ENCODE results near the gene SORCS2.

SORCS2 gene

DNA sequence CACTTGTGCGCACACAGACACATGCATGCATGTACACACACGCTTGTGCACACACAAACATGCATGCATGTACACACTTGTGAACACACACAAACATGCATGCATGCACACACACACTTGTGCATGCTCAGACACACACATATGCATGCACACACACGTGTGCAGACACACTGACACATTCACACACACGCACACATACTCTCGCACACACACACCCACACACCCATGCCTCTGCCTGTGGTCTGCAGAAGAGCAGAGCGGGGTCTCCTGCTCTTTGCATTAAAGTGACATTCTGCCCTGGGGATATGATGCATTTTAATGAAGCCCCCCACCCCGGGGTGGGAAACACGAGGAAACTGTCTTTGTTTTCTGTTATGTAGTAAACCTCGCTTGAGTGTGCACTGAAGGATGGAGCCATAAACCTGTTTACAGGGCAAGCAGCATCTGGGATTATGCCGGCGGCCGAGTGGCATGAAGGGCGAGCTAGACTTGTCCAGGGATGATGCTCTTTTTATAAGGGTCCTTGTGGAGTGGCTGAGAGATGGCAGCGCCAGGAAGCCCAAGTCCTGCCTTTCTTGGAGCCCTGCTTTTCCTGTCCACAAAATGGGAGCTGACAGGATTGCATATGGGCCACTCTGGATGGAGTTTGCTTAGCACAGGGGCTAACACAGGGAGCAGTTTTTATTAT lies 224.6 kb downstream of the SORCS2 start:
- Histone ChIP-seq H3K9me3 (ENCODE audit: insufficient read depth, low read depth, low read length) (no peaks in the 10 kb centered on the region), H3K4me3 (ENCODE audit: low read length) (no peak overlapping the region), H3K4me1 (ENCODE audit: insufficient read depth, low read length) (peaks cover 11% of the 10 kb centered on the region; the same call in 1 of the 2 replicates), H3K36me3 (ENCODE audit: insufficient read depth, low read depth, low read length) (no peaks in the 10 kb centered on the region), H3K27ac (ENCODE audit: low read length) (no peak overlapping the region), H3K27me3 (ENCODE audit: insufficient read depth, low read length) (peaks cover 68% of the 10 kb centered on the region), H3K9ac (ENCODE audit: low read depth, low read length) (no peak overlapping the region)

DNA sequence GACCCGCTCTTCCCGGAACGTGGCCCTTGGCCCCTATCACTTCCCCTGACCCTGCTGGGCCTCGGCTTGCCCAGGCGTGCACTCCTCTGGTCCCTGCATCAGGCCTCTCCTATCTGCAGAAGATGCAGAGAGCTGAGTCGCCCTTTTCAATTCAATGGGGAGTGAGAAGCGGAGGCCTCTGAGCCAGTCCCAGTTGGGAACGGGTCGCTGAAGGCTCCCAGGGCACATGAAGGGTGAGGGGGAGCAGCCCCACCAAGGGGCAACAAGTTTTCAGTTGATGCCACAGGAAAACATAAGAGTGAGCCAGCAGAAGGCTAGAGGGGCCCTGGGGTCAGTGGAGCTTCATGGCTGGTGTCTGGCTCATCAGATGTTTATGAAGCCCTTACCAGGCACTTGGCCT lies 225.3 kb downstream of the SORCS2 start:
- Histone ChIP-seq H3K9ac (ENCODE audit: low read depth, low read length) (no peak overlapping the region), H3K27me3 (ENCODE audit: insufficient read depth, low read length) (peaks cover 60% of the 10 kb centered on the region), H3K27ac (ENCODE audit: low read length) (no peak overlapping the region), H3K4me3 (ENCODE audit: low read length) (no peak overlapping the region), H3K9me3 (ENCODE audit: insufficient read depth, low read depth, low read length) (no peaks in the 10 kb centered on the region), H3K4me1 (ENCODE audit: insufficient read depth, low read length) (peaks cover 11% of the 10 kb centered on the region; the same call in 1 of the 2 replicates), H3K36me3 (ENCODE audit: insufficient read depth, low read depth, low read length) (no peaks in the 10 kb centered on the region)

DNA sequence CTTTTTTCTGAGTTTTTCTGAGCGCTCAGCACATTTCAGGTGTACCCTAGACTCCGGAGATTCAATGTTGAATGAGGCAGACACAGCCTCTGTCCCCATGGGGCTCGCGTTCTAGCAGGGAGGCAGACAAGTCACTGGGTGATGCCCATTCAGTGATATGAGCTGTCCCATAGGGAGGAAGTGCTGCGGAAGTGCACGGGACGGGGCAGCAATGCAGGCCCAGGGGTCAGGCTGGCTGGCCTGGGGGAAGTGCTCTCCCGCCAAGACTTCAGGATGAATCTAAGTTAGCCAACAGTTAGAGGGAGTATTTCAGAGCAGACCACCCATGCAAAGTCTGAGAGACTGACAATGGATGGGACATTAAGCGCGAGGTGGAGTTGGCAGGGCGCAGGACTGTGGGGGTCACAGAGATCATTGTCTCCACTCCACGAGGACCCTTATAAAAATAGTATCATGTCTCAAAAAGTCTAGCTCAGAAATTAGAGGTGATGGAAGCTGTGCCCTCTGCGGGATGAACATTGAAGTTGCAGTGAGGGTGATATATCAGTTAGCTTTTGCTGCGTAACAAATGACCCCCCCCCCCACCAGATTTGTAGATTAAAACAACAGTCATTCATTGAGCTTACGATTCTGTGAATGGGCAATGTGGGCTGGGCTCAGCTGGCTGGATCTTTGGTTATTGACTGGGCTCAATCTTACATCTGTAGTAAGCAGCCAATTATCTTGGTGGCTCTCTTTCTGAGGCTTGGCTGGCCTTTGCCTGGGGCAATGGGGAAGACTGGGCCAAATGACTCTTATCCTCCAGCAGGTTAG lies 226.0 kb downstream of the SORCS2 start:
- Histone ChIP-seq H3K4me1 (ENCODE audit: insufficient read depth, low read length) (peaks cover 11% of the 10 kb centered on the region; the same call in 1 of the 2 replicates), H3K4me3 (ENCODE audit: low read length) (no peak overlapping the region), H3K27ac (ENCODE audit: low read length) (no peak overlapping the region), H3K9me3 (ENCODE audit: insufficient read depth, low read depth, low read length) (no peaks in the 10 kb centered on the region), H3K27me3 (ENCODE audit: insufficient read depth, low read length) (peaks cover 53% of the 10 kb centered on the region), H3K36me3 (ENCODE audit: insufficient read depth, low read depth, low read length) (no peaks in the 10 kb centered on the region), H3K9ac (ENCODE audit: low read depth, low read length) (no peak overlapping the region)

DNA sequence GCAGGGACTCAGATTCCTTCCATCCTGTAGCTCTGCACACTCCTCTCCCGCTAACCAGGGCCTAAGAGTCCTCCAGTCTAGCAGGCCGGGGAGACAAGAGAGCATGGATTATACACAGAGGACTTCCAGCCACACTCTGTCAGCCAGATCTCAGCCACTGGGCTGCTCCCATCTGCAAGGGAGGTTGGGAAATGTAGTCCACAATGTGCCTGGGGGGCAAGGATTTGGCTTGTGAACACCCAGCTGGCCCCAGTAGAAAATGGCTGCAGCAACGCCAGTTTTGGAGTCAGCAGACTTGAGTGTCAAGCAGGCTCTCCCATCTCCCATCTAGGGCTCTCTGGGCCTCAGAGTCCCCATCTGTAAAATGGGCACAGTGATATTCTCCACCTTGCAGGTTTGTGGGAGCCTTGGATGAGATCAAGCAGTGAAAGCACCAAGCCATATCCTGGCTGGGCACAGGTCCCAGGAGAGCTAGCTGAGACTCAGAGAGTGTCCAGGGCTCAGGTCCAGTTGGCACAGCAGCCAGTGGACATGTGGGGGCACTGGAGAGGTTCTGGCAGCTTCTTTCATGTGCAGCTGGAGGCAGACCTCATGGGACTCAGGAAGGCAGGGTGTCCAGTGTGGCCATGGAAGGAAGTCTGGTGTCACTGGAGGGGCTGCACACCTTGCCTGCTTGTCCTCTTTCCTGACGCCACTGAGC lies 227.8 kb downstream of the SORCS2 start:
- H3K27ac ChIP-seq (ENCODE audit: low read length), result no peak overlapping the region
- peaks cover 36% of the 10 kb centered on the region for H3K27me3 ChIP-seq (ENCODE audit: insufficient read depth, low read length)
- no peak overlapping the region for H3K9ac ChIP-seq (ENCODE audit: low read depth, low read length)
- peaks cover 3% of the 10 kb centered on the region; the same call in 1 of the 2 replicates for H3K4me1 ChIP-seq (ENCODE audit: insufficient read depth, low read length)
- no peak overlapping the region for H3K4me3 ChIP-seq (ENCODE audit: low read length)
- H3K9me3 ChIP-seq (ENCODE audit: insufficient read depth, low read depth, low read length), result no peaks in the 10 kb centered on the region
- no peaks in the 10 kb centered on the region for H3K36me3 ChIP-seq (ENCODE audit: insufficient read depth, low read depth, low read length)

DNA sequence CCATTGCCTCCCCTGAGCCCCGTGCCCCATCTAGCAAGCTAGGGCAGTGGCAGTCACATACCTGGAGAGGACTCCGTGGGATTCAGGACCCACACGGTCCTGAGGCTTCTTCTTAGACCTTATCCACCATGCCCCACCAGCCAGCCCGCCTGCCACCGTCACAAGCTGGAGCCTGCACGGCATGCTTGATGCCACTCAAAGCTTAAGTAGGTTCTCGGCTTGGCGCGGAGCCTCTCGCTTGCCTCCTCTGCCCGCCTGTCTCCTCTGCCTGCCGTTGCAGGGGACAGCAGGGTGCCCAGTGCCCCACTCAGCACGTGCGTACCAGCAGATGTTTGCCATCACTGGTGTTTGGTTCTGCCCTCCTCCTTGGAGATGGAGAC lies 228.3 kb downstream of the SORCS2 start:
- H3K27ac ChIP-seq (ENCODE audit: low read length), result no peak overlapping the region
- H3K9me3 ChIP-seq (ENCODE audit: insufficient read depth, low read depth, low read length), result no peaks in the 10 kb centered on the region
- peaks cover 31% of the 10 kb centered on the region for H3K27me3 ChIP-seq (ENCODE audit: insufficient read depth, low read length)
- H3K4me3 ChIP-seq (ENCODE audit: low read length), result no peak overlapping the region
- no peaks in the 10 kb centered on the region for H3K36me3 ChIP-seq (ENCODE audit: insufficient read depth, low read depth, low read length)
- H3K4me1 ChIP-seq (ENCODE audit: insufficient read depth, low read length), result no peaks in the 10 kb centered on the region
- H3K9ac ChIP-seq (ENCODE audit: low read depth, low read length), result no peak overlapping the region

DNA sequence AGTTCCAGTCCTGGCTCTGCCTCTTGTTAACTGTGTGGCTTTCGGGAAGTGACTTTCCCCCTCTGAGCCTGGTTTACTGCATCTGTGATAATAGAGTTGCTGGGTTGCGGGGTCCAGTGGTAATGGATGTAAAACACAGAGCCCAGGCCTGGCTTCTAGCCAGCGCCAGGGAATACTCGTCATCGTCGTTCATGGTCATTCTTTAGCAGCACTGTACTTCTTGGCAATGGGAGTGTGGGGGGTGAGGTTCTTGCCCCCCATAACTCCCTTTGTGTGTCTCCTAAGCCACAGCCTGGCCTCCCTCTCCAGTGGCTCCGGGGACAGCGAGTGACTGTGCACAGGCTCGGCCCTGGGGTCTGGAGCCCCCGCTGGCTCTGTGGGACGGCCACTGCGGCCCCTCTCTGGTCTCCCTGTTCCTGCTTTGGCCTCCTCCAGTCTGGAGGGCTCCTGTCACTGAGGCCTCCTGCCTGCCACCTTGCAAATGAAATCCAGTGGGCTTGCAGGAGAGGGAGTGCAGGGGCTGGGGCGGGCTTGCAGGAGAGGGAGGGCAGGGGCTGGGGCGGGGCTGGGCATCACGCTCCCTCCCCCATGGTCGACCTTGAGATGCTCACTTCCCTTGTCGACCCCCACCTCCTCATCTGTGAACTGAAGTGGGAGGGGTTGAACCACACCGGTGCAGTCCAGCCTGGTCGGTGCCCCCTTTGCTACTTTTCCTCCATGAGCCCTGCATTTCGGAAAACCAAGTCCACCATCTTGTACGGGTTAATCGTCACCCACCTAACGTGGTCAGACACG lies 229.2 kb downstream of the SORCS2 start:
- no peaks in the 10 kb centered on the region for H3K36me3 ChIP-seq (ENCODE audit: insufficient read depth, low read depth, low read length)
- peaks cover 22% of the 10 kb centered on the region for H3K27me3 ChIP-seq (ENCODE audit: insufficient read depth, low read length)
- no peak overlapping the region for H3K4me3 ChIP-seq (ENCODE audit: low read length)
- no peak overlapping the region for H3K27ac ChIP-seq (ENCODE audit: low read length)
- H3K4me1 ChIP-seq (ENCODE audit: insufficient read depth, low read length), result no peaks in the 10 kb centered on the region
- no peak overlapping the region for H3K9ac ChIP-seq (ENCODE audit: low read depth, low read length)
- H3K9me3 ChIP-seq (ENCODE audit: insufficient read depth, low read depth, low read length), result no peaks in the 10 kb centered on the region

DNA sequence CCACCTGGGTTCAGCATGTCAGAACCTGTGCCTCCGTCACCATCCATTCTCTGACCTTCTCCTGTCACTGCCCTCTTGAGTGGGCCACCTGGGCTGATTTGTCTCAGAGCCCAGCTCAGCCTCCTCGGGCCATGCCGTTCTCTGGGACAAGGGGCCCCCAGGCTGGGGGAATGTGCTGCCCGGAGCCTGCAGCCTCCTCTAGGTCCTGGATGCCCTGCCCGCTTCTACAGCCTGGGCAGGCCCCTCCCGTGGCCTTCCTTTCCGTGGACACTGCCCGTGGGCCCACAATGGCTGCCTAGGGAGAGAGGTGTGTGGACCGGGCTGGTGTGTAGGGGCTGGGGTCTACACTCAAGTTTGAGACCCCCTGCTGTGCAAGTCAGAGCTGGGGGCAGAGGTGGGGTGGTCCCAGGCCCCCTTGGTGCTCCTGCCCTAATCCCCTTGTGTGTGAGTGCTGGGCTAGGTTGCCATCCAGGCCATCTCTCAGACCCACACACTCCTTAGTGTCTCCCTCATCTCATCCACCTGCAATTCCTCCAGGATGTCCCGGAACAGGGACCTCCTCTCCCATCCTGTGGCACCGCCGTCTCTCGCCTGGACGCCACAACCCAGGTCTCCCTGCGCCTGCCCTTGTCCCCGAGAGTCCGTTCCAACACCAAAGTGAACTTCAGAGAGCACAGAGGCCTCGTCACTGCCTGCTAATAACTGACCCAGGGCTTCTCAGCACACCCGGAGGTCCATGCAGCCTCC lies 230.0 kb downstream of the SORCS2 start:
- H3K9me3 ChIP-seq (ENCODE audit: insufficient read depth, low read depth, low read length), result no peaks in the 10 kb centered on the region
- no peak overlapping the region for H3K9ac ChIP-seq (ENCODE audit: low read depth, low read length)
- H3K36me3 ChIP-seq (ENCODE audit: insufficient read depth, low read depth, low read length), result no peaks in the 10 kb centered on the region
- H3K4me3 ChIP-seq (ENCODE audit: low read length), result no peak overlapping the region
- peaks cover 14% of the 10 kb centered on the region for H3K27me3 ChIP-seq (ENCODE audit: insufficient read depth, low read length)
- no peak overlapping the region for H3K27ac ChIP-seq (ENCODE audit: low read length)
- peaks cover 3% of the 10 kb centered on the region; the same call in 1 of the 2 replicates for H3K4me1 ChIP-seq (ENCODE audit: insufficient read depth, low read length)

DNA sequence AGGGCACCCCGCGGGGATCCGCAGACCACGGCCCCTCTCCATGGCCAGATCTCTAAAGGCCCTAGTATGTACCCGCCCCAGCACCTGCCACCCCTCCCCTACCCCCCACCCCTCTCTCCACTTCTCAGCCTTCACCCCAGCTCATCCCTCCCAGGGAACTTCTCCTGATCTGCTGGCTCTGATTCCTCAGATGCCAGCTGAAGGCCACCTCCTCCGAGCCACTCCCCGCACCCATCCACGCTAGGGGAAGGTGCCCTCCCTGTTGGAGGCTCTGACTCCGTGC lies 230.5 kb downstream of the SORCS2 start:
- H3K9me3 ChIP-seq (ENCODE audit: insufficient read depth, low read depth, low read length), result no peaks in the 10 kb centered on the region
- H3K9ac ChIP-seq (ENCODE audit: low read depth, low read length), result no peak overlapping the region
- peaks cover 6% of the 10 kb centered on the region; the same call in 1 of the 2 replicates for H3K4me1 ChIP-seq (ENCODE audit: insufficient read depth, low read length)
- peaks cover 9% of the 10 kb centered on the region for H3K27me3 ChIP-seq (ENCODE audit: insufficient read depth, low read length)
- H3K36me3 ChIP-seq (ENCODE audit: insufficient read depth, low read depth, low read length), result no peaks in the 10 kb centered on the region
- no peak overlapping the region for H3K27ac ChIP-seq (ENCODE audit: low read length)
- no peak overlapping the region for H3K4me3 ChIP-seq (ENCODE audit: low read length)

DNA sequence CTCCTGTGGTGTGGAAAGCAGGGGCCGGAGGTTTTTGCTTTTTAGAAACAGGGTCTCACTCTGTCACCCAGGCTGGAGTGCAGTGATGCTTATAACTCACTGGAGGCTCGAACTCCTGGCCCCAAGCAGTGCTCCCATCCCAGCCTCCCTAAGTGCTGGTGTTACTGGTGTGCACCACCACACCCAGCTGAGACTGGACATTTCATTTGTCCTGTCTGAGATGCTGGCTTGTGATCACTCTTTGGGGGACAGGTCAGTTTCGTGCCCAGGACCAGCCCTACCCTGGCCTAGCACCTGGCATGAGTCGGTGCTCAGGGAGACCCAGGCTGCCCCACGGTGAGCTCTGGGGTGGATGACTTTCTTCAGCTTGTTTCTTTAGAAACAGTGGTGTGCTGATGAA lies 231.1 kb downstream of the SORCS2 start:
- no peak overlapping the region for H3K9ac ChIP-seq (ENCODE audit: low read depth, low read length)
- peaks cover 10% of the 10 kb centered on the region; the same call in 1 of the 2 replicates for H3K4me1 ChIP-seq (ENCODE audit: insufficient read depth, low read length)
- H3K9me3 ChIP-seq (ENCODE audit: insufficient read depth, low read depth, low read length), result no peaks in the 10 kb centered on the region
- H3K4me3 ChIP-seq (ENCODE audit: low read length), result no peak overlapping the region
- peaks cover 3% of the 10 kb centered on the region; the same call in 1 of the 2 replicates for H3K27me3 ChIP-seq (ENCODE audit: insufficient read depth, low read length)
- H3K36me3 ChIP-seq (ENCODE audit: insufficient read depth, low read depth, low read length), result no peaks in the 10 kb centered on the region
- H3K27ac ChIP-seq (ENCODE audit: low read length), result no peak overlapping the region

DNA sequence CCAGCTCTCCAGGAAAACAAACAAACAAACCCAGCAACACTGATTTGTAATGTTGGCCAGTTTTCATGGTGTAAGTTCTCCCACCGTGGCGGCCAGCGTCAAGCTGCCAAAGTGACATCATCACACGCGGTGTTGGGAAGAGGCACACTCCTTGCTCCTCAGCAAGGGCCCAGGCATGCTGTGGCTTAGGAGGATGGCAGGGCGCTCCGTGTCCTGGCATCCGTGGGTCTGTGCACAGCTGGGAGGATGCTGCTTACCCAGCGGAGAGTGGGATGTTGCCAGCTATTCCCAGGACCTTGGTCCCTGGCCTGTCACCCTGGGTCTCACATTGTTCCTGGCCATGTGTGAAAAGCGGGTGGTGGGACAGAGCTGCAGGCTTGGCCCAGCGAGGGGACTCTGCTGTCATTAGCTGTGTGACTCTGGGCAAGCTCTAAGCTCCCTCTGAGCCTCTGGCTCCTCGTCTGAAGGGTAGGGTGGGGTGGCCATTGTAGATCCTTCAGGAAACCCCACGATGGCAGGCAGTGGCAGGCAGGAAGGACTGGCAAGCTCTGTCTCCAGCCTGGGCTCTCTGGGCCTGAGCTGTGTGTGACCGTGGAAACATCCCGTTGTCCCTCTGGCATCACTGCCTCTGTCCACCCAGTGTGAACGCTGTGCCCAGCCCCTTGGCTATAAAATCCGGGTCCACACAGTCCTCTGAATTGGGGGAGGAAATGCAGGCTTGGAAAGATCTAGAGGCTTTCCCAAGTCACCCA lies 231.6 kb downstream of the SORCS2 start:
- no peaks in the 10 kb centered on the region for H3K9me3 ChIP-seq (ENCODE audit: insufficient read depth, low read depth, low read length)
- no peak overlapping the region for H3K4me3 ChIP-seq (ENCODE audit: low read length)
- H3K27ac ChIP-seq (ENCODE audit: low read length), result no peak overlapping the region
- no peaks in the 10 kb centered on the region for H3K27me3 ChIP-seq (ENCODE audit: insufficient read depth, low read length)
- peaks cover 12% of the 10 kb centered on the region; the same call in 1 of the 2 replicates for H3K4me1 ChIP-seq (ENCODE audit: insufficient read depth, low read length)
- no peak overlapping the region for H3K9ac ChIP-seq (ENCODE audit: low read depth, low read length)
- no peaks in the 10 kb centered on the region for H3K36me3 ChIP-seq (ENCODE audit: insufficient read depth, low read depth, low read length)

Data from iPS-20b (cell line).